Pulmonary artery endothelial cell (primary cell): ENCODE results near the gene ZNF629. TPM values are rescaled to one million over a fixed set of nuclear protein-coding genes. Genes with fewer than 3 reads are reported as not detected.
"Not testable (repeated sequence)": the region's sequence is repeated elsewhere in the genome, so short reads cannot be mapped to it uniquely, and the experiment has no call there.

Experiments
- DNase-seq: peaks from one replicate; pipeline ENCODE4 v3.0.0-alpha.2; 2011; ENCODE audit warnings: low read depth, low spot score
- total RNA-seq: library from RNA; depleted of rRNA; stranded (reverse); fragments of >200 nt; gene quantifications from 2 replicates; pipeline ENCODE4 v1.2.3, GENCODE V29; 2014

The ZNF629 gene
- total RNA-seq = 6.1 and 7.8 TPM in 2 replicates

DNA sequence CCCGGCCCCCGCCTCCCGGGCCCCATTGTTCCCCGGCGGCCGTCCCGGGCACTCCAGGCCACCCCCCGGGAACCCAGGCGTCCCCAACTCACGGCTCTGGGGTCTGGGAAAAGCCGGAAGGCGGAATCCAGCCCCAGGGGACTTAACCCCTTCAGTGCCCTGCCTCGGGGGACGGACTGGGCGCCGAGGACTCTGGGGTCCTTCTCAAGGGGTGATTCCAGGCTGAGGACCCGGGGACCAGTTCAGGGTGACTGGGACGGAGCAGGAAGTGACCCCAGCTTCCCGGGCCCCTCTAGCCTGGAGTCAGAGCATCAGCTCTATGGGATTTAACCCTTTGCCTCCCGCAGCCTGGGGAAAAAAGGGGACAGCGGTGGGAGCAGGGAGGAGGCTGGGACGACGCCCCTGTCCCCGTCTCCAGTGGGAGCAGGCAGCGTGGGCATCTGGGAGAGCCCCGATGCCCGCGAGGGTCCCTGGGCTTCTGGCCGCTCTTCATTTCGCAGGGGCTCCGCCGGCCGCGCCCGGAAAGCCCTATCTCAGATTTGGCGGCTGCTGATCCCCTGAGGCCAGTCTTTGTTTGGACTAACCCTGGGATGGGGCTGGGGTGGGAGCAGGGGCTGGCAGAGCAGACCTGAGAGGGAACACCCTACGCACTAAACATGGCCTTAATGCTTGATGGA is at the start of gene ZNF629:
Gene ZNF629, minus strand, starts transcription at position 270 of the 677 bp plus-strand sequence. CDS start 2,723 bp downstream, outside the sequence.
- no peak for DNase-seq

DNA sequence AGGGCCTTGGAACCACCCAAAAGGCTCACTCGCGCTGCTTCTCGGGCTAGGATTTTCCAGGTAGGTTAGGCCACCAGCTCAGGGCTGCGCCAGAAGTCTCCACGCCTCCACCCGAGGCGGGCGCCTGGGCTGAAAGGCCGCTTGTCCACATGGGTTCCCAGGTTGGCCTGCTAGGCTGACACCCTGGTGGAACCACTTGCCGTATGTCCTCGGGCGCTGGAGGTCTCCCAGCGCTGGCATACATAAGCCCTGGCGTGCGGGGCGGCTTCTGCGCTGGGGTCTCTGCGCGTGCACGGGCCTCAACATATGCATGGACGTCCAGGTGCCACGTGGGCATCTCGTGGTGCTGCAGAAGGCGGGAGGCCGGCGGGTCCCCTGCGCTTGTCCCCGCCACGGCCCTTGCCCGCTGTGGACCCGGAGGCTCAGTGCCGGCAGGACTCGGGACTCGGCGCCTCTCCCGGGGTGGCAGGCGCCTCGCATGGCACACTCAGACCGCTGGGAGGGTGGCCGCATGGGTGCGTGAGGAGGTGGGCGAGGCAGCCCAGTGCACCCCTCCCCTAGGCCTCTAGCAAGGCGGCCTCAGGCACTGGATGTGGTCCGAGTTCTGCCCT is 47.2 kb upstream of the ZNF629 start:
- DNase-seq = no peak

DNA sequence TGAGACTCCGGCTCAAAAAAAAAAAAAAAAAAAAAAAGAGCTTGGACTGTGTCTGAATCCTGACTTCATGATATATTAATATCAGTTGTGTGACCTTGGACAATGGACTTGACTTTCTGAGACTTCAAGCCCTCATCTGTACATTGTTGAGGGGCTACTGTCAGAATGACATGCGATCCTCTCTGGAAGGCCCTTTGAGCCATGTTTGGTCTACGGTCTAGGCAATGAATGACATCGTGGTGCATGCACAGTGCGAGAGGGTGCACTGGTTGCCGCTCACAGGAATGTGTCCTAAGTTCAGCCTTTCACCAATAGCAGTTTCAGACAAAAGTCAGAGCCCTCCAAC is 43.0 kb upstream of the ZNF629 start:
- DNase-seq = no peak

DNA sequence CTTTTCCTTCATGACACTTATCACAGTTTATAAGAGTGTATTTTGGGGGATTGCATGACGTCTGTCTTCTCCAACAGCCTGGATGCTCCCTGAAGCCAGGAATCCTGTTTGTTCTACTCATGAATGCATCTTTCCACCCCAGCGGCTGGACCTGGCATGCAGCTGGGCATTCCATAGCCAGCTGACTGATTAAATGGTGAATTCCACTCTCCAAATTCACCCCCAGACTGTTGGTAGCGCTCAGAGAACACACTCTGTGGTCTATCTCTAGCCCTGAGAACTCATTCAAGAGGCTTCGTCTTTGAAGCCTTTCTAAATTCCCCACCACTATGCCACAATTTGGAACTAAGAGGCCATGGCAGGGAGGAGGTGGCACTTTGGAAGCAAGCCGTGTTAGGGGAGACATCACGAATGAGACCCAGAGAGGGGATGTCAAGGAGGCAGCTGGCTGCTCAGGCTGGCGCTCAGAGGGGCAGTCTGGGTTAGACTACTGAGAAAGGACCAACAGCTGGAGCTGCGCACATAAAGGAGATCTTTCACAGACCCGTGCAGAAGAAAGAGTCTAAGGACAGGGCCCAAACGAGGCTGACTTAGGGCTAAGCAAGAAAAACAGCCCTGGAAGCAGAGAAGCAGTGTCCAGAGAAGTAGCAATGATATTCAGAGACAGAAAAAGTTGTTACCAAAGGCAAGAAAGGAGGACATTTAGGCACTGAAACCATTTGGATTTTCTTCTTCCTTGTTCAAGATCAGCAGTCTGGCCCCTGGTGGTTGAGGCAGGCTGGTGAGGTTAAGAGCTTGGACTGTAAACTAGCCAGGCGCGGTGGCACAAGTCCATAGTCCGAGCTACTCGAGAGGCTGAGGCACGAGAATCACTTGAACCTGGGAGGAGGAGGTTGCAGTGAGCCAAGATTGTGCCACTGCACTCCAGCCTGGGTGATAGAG is 42.4 kb upstream of the ZNF629 start:
- no peak for DNase-seq

DNA sequence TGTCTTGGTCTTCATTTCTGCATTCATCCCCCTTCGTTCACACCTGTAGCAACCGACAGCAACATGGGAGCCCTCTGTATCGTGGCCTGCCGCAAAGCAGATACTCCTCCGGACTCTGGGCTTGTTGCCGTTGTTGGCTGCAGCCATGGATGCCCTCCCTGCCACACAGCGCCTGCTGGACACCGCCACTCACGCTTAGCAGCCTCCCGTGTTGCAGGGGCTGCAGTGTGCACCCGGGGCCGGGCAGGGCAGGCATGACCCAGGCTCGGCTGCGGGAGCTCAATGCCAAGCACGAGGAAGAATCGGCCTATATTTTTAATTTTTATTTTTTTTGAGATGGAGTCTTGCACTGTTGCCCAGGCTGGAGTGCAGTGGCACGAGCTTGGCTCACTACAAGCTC is 34.9 kb upstream of the ZNF629 start:
- DNase-seq = no peak

DNA sequence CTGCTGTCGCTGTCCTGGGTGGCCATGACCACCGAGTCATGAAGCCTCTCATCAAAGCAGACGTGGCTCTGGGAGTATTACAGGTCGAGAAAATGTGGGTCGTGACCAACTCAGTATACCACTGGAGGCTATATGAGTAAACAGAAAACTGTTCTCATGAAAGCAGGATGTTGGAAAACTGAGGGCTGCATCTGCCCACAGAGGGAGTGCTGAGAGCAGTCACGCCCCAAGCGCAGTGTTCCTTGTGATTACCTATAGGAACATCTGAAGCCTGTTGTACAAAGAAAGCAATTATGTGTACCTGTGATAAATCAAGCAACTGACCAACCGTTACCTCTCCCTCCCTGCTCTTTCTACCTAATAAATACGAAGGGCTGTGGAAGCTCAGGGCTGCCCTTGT is 34.4 kb upstream of the ZNF629 start:
- not testable (repeated sequence) for DNase-seq

DNA sequence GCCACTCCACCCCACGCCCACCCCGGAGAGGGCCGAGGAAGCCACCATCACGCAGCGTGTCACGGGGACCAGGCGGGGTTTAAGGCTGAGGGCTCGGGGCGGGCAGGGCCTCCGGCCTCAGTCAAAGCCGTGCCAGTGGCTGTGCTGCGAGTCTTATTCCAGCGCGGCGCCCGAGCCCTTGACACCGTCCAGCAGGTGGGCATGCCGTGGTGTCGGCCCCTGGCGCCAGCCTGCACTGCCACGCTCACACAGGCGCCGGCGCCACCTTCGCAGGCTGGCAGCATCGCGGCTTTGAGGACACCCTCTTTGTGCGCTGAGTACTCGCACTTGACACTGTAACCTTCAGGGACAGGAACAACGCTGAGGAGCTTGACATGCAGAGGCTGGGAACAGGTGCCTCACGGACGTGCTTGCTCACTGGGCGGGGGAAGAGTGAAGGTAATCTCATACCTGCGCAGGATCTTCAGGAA is 34.0 kb upstream of the ZNF629 start:
- DNase-seq = no peak

DNA sequence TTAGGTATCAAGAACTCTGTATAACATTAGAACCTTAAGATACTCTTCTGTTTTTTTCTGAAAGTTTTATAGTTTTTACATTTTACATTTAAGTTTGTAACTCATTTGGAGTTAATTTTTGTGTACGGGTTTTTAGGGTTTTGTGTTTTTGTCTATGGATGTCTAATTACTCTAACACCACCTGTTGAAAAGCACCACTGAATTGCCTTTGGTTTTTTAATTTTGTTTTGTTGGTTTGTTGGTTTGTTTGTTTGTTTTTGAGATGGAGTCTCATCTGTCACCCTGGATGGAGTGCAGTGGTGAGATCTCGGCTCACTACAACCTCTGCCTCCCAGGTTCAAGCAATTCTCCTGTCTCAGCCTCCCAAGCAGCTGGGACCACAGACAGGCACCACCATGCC is 29.8 kb upstream of the ZNF629 start:
- DNase-seq = no peak

DNA sequence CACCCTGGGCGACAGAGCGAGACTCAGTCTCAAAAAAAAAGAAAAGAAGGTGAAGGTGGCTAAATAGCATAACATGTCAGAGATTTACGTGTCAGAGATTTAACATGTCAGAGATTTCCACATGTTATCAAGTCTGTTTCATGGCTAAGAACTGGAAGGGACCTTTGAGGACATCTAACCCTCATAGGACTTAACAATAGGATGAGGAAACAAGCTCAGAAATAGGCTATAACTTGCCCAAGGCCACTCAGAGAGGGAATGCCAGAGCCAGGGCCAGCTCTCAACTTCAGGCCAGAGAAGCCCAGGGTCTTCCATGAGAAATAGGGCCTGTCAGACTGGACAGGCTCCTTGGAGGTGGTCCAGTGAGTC is 26.8 kb upstream of the ZNF629 start:
- DNase-seq = no peak

DNA sequence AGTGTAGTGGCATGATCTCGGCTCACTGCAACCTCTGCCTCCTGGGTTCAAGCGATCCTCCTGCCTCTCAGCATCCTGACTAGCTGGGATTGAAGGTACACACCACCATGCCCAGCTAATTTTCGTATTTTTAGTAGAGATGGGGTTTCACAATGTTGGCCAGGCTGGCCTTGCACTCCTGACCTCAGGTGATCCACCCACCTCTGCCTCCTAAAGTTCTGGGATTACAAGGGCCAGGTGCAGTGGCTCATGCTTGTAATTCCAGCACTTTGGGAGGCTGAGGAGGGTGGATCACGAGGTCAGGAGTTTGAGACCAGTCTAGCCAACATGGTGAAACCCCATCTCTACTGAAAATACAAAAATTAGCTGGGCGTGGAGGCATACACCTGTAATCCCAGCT is 22.7 kb upstream of the ZNF629 start:
- not testable (repeated sequence) for DNase-seq

DNA sequence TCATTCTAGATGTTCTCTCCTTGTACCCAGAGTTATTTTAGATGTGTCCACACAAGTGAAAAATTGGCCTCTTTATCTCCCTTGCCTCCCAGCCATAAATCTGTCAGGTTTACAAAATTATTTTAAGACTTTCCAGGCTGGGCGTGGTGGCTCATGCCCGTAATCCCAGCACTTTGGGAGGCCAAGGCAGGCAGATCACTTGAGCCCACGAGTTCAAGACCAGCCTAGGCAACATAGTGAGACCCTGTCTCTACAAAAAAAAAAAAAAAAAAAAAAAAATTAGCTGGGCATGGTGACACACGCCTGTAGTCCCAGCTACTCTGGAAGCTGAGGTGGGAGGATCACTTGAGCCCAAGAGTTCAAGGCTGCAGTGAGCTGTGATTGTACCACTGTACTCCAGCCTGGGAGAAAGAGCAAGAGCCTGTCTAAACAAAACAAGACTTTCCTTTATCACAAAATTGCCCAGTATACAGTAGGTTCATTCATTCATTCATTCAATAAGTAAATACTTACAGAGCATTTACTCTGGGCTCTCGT is 22.0 kb upstream of the ZNF629 start:
- not testable (repeated sequence) for DNase-seq

DNA sequence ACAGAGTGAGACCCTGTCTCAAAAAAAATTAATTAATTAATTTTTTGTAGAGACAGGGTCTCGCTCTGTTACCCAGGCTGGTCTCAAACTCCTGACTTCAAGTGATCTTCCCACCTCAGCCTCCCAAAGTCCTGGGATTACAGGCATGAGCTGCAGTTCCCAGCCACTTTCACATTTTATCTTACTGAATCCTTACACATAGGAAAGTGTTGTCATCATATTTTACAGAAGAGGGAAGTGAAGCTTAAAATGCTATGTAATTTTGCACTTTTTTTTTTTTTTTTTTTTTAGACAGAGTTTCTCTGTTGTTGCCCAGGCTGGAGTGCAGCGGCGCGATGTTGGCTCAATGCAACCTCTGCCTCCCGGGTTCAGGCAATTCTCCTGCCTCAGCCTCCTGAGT is 21.1 kb upstream of the ZNF629 start:
- no peak for DNase-seq

DNA sequence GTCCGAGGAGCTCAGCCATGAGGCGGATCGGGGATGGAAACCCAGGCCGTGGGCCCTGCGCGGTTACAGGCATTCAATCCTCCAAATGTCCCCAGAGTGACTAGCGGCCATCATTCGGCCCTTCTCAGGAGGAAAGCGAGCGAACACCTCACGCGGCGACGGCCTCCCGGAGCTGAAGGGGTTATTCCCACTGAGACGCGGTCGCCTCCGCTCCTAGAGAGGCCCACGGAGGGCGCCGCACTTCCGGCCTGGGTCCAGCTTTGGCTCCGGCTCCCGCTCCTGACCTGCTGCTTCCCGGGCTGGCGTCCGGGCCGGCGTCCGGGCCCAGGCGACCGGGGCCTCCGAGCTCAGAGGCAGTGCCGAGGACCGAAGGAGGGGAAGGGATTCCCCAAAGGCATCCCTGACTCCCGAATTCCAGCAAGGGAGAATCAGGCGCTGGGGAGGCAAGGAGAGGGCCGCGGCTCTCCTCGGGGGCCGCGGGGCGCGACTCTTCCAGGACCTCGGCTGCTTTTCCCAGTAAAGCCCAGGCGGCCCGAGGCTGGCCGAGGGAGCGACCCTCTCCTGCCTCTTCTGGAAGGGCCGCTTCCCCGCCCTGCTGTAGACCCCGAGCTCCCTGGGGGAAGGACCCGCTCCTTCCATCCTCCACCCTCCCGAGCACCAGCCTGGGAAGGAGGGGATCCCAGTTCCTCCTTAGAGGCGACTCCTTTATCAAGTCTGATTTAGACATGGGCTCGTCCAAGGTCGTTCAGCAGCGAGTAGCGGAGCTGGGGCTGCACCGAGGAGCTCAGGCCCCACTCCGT is 18.6 kb upstream of the ZNF629 start:
- no peak for DNase-seq

DNA sequence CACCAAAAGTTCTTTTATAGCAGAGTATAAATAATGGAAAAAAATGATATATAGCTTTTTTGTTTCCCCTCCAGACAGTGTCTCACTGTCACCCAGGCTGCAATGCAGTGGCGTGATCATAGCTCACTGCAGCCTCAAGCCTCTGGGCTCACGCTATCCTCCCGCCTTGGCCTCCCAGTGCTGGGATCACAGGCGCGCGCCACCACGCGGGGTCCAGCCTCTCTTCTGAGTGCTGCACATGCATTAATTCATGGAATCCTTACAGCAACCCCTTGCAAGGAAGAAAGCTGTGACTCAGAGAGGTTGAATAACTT is 18.0 kb upstream of the ZNF629 start:
- no peak for DNase-seq

DNA sequence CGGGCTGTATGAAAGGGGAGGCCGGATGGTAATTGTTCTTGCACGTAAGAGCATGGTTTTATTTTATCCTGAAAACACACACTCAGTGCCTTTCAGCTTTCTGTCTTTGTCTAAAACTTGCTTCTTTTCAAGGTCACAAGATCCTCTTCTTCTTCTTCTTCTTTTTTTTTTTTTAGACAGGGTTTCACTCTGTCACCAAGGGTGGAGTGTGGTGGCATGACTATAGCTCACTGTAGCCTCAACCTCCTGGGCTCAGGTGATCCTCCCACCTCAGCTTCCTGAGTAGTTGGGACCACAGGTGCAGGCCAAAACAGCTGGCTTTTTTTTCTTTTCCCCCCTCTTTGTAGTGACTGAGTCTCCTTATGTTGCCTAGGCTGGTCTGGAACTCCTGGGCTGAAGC is 15.9 kb upstream of the ZNF629 start:
- no peak for DNase-seq

DNA sequence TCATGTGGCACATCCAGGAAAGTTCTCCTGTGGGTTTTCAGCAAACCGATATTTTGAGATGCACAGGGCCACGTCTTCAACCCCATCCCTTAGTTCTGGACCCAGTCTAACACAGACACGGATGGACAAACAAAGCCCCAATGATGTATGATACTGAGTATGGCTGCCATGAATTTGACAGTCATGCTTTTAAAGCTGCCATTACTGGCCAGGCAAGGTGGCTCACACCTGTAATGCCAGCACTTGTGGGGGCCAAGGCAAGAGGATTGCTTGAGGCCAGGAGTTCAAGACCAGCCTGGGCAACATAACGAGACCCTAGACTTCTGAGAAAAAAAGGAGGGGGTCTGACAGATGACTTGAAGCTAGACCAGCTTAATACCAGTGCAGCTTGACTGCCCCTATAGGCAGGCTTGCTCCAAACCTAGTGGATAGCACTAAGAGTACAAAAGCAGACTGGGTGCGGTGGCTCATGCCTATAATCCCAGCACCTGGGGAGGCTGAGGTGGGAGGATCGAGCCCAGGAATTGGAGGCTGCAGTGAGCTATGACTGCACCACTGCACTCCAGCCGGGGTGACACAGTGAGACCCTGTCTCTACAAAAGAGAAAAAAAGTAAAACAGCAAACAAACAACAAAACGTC is 10.8 kb upstream of the ZNF629 start:
- no peak for DNase-seq

DNA sequence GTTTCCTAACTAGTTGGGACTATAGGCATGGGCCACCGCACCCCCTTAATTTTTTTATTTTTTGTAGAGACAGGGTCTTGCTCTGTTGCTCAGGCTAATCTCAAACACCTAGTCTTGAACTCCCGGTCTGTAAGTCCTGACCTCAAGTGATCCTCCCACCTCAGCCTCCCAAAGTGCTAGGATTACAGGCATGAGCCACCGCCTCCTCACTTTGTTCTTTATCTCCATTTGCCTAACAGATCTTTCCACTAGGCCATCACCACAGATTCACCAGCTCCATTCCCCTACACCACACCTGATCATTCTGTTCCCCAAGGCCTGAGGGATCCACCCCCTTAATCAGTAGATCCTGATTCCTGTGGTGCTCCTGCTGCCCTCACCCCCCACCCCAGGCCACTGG is 7.6 kb upstream of the ZNF629 start:
- DNase-seq = no peak

DNA sequence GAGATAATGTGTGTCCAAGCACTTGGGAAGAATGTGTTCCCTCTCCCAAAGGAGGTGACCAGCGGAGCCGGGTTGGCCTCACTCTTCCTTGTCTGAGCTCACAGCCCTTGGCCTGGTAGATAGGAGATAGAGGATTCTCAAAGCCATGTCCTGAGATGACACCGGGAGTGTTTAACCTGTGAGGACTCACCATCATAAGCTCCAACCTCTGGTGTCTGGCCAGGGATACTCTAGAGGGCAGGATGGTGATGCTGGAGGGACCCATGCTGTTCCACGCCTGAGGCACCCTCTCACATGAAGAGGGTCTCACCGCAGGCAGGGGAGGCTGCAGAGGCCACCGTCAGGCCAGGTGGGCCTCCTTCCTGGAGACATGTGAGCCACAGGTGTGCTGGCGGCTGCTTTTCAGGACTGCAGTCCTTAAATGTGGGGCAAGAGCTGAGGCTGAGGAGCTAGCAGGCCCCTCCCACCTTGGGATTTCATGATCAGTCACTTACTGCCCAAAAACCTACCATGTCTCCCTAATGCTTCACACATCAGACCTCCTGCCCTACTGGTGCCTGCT is 6.6 kb upstream of the ZNF629 start:
- no peak for DNase-seq

DNA sequence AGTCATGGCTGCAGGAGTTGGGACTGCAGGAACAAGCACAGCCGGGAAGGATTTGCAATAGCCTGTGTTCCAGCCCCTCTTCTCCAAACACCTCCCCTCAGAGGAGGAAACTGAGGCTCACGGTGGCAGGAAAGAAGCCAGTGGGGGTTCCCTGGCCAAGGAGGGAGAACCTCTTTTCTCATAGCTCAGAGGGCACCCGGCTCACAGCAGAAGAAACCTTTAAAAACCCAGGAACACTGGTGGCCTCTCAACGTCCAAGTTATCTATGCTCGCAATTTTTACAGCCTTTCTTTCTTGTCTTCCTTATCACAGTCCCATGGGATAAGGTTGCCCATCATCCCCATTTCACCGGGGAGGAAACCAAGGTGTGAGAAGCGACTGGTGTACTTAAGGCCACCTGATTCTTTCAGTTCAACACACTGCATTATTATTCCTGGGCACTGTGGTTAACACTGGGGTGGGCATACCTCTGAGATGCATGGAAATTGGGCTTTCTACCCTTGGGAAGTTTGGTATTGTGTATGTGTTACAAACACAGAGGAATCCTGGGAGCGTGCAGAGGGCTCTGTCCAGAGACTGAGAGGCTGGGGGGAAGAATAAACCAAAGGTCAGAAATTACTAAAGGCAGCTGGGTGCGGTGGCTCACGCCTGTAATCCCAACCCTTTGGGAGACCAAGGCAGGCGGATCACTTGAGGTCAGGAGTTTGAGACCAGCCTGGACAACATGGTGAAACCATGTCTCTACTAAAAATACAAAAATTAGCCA is 791 bp upstream of the ZNF629 start:
- DNase-seq = no peak
